Measurements from ENCODE around the gene CCNA1.

Gene CCNA1

DNA sequence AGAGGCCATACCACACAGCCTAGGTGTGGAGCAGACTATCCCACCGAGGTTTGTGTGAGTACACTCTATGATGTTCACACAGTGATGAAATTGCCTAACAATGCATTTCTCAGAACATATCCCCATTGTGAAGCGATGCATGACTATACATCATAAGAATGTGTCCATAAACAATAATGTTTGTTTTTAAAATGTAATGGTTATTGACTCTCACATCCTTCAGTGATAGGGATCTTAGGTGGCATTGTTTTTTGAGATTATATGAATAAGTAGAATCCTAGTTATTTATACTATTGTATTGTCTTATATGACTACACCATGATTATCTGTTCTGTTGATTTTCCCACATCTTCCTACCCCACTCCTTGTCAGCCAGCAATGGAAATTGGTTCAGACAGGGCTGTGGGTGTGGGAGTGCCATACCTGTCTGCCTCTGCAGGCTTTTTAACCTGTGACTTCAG is 13.6 kb downstream of the CCNA1 start:
- no peak for DNase-seq (ENCODE audit: low read depth, low spot score)
- H3K4me3 ChIP-seq (ENCODE audit: low read depth, low read length) = no peak overlapping the region
- TF ChIP-seq, protein P1, sequence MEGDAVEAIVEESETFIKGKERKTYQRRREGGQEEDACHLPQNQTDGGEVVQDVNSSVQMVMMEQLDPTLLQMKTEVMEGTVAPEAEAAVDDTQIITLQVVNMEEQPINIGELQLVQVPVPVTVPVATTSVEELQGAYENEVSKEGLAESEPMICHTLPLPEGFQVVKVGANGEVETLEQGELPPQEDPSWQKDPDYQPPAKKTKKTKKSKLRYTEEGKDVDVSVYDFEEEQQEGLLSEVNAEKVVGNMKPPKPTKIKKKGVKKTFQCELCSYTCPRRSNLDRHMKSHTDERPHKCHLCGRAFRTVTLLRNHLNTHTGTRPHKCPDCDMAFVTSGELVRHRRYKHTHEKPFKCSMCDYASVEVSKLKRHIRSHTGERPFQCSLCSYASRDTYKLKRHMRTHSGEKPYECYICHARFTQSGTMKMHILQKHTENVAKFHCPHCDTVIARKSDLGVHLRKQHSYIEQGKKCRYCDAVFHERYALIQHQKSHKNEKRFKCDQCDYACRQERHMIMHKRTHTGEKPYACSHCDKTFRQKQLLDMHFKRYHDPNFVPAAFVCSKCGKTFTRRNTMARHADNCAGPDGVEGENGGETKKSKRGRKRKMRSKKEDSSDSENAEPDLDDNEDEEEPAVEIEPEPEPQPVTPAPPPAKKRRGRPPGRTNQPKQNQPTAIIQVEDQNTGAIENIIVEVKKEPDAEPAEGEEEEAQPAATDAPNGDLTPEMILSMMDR (IDR thresholded peaks at IDR 0.05; ENCODE audit: insufficient read depth, low read length, missing control alignments) = no peak
- ChIA-PET POLR2A (no interaction called here), CTCF (no interaction called here)

- ChIA-PET CTCF (no interaction called here), POLR2A (no interaction called here)
- DNase-seq (ENCODE audit: low read depth, low spot score) = no peak
- H3K4me3 ChIP-seq (ENCODE audit: low read depth, low read length) = no peak overlapping the region
- TF ChIP-seq, protein P1 (IDR thresholded peaks at IDR 0.05; ENCODE audit: insufficient read depth, low read length, missing control alignments) = no peak
Observed at GRCh38 chr13:36447501-36447900, 15.2 kb downstream of the CCNA1 start.

GRCh38 chr13:36450534-36450933 is 18.2 kb downstream of the CCNA1 start:
- TF ChIP-seq, protein P1 (IDR thresholded peaks at IDR 0.05; ENCODE audit: insufficient read depth, low read length, missing control alignments) = no peak
- POLR2A ChIA-PET = no interaction called here
- no peak overlapping the region for H3K4me3 ChIP-seq (ENCODE audit: low read depth, low read length)
- CTCF ChIA-PET = interaction anchor here (1.0 to 4.6 kb wide), 2 partner anchors 33 to 391 kb away, joined by 3 to 25 read pairs; no protein-coding TSS in a partner anchor
- no peak for DNase-seq (ENCODE audit: low read depth, low spot score)

DNA sequence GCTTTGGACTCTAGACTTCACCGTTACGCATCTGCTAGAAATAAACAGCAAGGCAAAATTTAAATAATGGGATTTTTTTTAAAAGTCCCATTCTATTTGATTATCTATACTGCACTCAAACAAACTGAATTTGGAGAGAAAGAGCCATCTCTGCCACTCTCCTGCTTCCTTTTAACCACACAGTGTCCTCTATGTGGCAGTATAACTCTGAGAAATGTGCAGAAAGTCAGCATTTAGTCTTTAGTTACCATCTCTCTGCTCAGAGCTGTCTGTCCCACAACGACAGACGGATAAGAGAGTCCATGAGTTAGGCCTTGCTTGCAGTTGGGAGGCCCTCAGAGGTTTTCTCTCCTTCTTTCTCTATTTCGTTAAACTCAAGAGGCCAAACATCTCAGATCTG is 21.2 kb downstream of the CCNA1 start:
- no peak overlapping the region for H3K4me3 ChIP-seq (ENCODE audit: low read depth, low read length)
- no peak for DNase-seq (ENCODE audit: low read depth, low spot score)
- POLR2A ChIA-PET = no interaction called here
- CTCF ChIA-PET = interaction anchor here (0.7 to 5.2 kb wide), 26 partner anchors 10 to 570 kb away, joined by 3 to 97 read pairs (median 3); partner anchors contain the start of gene EXOSC8
- TF ChIP-seq, protein P1 (IDR thresholded peaks at IDR 0.05; ENCODE audit: insufficient read depth, low read length, missing control alignments) = peak; percentile 24

DNA sequence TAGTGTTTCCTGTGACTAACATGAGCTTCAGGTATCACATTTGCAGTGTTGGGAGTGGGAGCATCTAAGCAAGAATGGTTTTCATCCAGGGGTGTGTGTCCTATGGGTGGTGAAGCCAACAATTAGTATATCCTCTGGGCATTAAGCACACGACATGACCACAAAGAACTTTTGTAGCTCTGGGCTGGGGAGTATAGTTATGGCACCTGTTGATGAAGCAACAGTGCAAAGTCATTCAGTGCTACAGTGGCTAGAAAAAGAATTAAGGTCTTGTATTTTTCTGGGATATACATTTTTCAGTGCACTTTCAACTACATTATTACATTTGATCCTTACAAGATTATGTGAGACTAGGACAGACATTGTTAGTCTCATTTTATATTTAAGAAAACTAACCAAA is 21.8 kb downstream of the CCNA1 start:
- no peak overlapping the region for H3K4me3 ChIP-seq (ENCODE audit: low read depth, low read length)
- TF ChIP-seq, protein P1 (IDR thresholded peaks at IDR 0.05; ENCODE audit: insufficient read depth, low read length, missing control alignments) = no peak
- DNase-seq (ENCODE audit: low read depth, low spot score) = no peak
- ChIA-PET CTCF (interaction anchor here (0.7 to 5.2 kb wide), 18 partner anchors 9 to 527 kb away, joined by 3 to 97 read pairs (median 4); no protein-coding TSS in a partner anchor), POLR2A (no interaction called here)

DNA sequence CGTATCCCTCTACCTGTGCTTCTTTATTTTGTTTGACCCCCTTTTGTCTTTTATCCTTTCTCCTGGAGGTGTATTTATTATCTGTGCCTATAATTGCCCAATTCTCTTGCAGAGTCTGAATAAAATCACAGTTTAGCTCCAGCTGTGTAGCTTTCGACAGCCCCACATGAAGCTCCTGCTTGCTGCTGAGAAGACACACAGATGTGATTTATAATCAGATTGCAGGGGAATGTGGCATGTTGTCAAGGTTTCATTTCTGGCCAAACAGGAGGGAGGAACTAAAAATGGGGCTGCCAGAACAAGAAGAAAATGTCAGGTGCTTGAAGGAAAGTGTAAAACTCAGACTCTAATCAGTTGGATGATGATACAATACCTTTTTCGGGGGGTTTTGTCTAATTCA is 22.7 kb downstream of the CCNA1 start:
- TF ChIP-seq, protein P1 (IDR thresholded peaks at IDR 0.05; ENCODE audit: insufficient read depth, low read length, missing control alignments) = no peak
- no peak for DNase-seq (ENCODE audit: low read depth, low spot score)
- ChIA-PET CTCF (interaction anchor here (1.1 to 5.2 kb wide), 4 partner anchors 281 to 526 kb away, joined by 4 to 97 read pairs (median 31); no protein-coding TSS in a partner anchor), POLR2A (no interaction called here)
- H3K4me3 ChIP-seq (ENCODE audit: low read depth, low read length) = no peak overlapping the region
